Measurements from ENCODE around the gene TRAPPC13. TPM values are rescaled to one million over a fixed set of nuclear protein-coding genes. Genes with fewer than 3 reads are reported as not detected.

Gene TRAPPC13
- total RNA-seq (2012; rRNA removed) = 17.2 and 26.7 TPM in 2 replicates
- polyA plus RNA-seq (2012; rRNA removed) = 9.6 and 10.1 TPM in 2 replicates
- polyA plus RNA-seq (2012; cell fraction: cytosol; rRNA removed) = 1.1 and 1.7 TPM in 2 replicates
- polyA plus RNA-seq (2012; cell fraction: nucleus; rRNA removed; ENCODE audit: low replicate concordance) = 2.7 and 25.9 TPM in 2 replicates
- percentile 70 among the genes with signal in this experiment for Bru-seq, nascent RNA
- BruChase-seq, experiment 1, labeled RNA remaining after a 6-hour chase = percentile 82 among the genes with signal in this experiment
- percentile 76 among the genes with signal in this experiment for BruChase-seq, experiment 2, labeled RNA remaining after a 2-hour chase
- long read RNA-seq, partial matches to known transcripts = 2 of 11 reads
- long read RNA-seq, other reads (novel, unspliced or antisense) = 5 of 11 reads

- no peaks in the 10 kb centered on the region for H3K27me3 ChIP-seq (ENCODE audit: control insufficient read depth, insufficient read depth, low read length)
- H4K5ac ChIP-seq (ENCODE audit: low read depth, low read length) = peak within 1 kb of the TSS; percentile 93
- peak within 1 kb of the TSS; percentile 85 for H3K27ac ChIP-seq (ENCODE audit: insufficient read depth, low read length)
- H3K4me1 ChIP-seq (ENCODE audit: control insufficient read depth, insufficient read depth, low read length) = no peaks in the 10 kb centered on the region
- H3K4me3 ChIP-seq (ENCODE audit: insufficient read depth, low read depth, low read length) = peak within 1 kb of the TSS; percentile 77
- H2AK5ac ChIP-seq (ENCODE audit: low read depth, low read length) = peak within 1 kb of the TSS; percentile 65
- WGBS, 2 experiments (ENCODE audit: extremely low coverage in 2 of 2, insufficient read length in 1 of 2) = 0% methylated on average over 14 of the region's 36 CpGs; no CpG with 5 or more reads in 1 of the 2 experiments
- BruUV-seq (replicated peaks) = TSS peak; percentile 64
- H3K23ac ChIP-seq (ENCODE audit: low read depth, low read length) = peak within 1 kb of the TSS; percentile 94
- ChIA-PET POLR2A (ENCODE audit: unreplicated experiment) (no interaction called here), CTCF (no interaction called here)
- peak within 1 kb of the TSS; percentile 79 for H3K18ac ChIP-seq (ENCODE audit: low read depth, low read length)
- no peaks in the 10 kb centered on the region; the same call in 1 of the 2 replicates for H3K36me3 ChIP-seq (ENCODE audit: control insufficient read depth, insufficient read depth, low read length)
- H2BK20ac ChIP-seq (ENCODE audit: low read depth, low read length) = peak within 1 kb of the TSS; percentile 55; the same call in 1 of the 2 replicates
- H2BK15ac ChIP-seq (ENCODE audit: low read depth, low read length) = peak within 1 kb of the TSS; percentile 53
- H3K4me2 ChIP-seq (ENCODE audit: low read depth, low read length) = peak within 1 kb of the TSS; percentile 98
- H3K4ac ChIP-seq (ENCODE audit: low read depth, low read length) = peak within 1 kb of the TSS; percentile 87
- peak within 1 kb of the TSS; percentile 96 for H3K56ac ChIP-seq (ENCODE audit: extremely low read depth, insufficient read depth, low read length)
- peak within 1 kb of the TSS; percentile 95 for H3K9ac ChIP-seq (ENCODE audit: low read depth, low read length)
- H2BK120ac ChIP-seq (ENCODE audit: low read depth, low read length) = peak within 1 kb of the TSS; percentile 61
- dilution Hi-C loops (cut with HindIII; ENCODE audit: low sequenced_read_pairs, unreplicated experiment) (no loop called here), in situ Hi-C loops (cut with MboI; ENCODE audit: low sequenced_read_pairs) (no loop called here), intact Hi-C loops (cut with micrococcal nuclease) (loop anchor here (2.0 to 10.0 kb wide), 3 partner anchors 96 to 520 kb away; partner anchors contain the start of genes ERBIN and SREK1)
- H4K8ac ChIP-seq (ENCODE audit: low read depth in 2 of 2, low read length in 2 of 2) = peak within 1 kb of the TSS; percentile 88 to 99
- peak within 1 kb of the TSS; percentile 97 for H2BK5ac ChIP-seq (ENCODE audit: low read depth, low read length, poor library complexity, severe bottlenecking)
- DNase-seq (peak; percentile 85), ATAC-seq (ENCODE audit: low read depth) (peak; percentile 79)
- H4K91ac ChIP-seq (ENCODE audit: insufficient read depth, low read depth, low read length) = peak within 1 kb of the TSS; percentile 87
- H3K14ac ChIP-seq (replicated peaks; ENCODE audit: low read depth, low read length) = peak within 1 kb of the TSS; percentile 96
- 0 out of 2 replicates have a peak, but pooled peaks cover 7% of the 10 kb centered on the region for H4K20me1 ChIP-seq (ENCODE audit: insufficient read depth, low read length)
- peak within 1 kb of the TSS; percentile 93 for H2AK9ac ChIP-seq (replicated peaks; ENCODE audit: low read depth, low read length, poor library complexity)
- peak within 1 kb of the TSS; percentile 100 for H2AFZ ChIP-seq (replicated peaks; ENCODE audit: low read length, poor library complexity)
- H3K79me1 ChIP-seq (ENCODE audit: low read depth in 1 of 2, low read length in 2 of 2) = peaks cover 11 to 51% of the 10 kb centered on the region in 2 experiments
- H3K9me3 ChIP-seq (ENCODE audit: control insufficient read depth, insufficient read depth, low read length) = no peaks in the 10 kb centered on the region
- H3K9me1 ChIP-seq (ENCODE audit: insufficient read depth, low read length) = peaks cover 3% of the 10 kb centered on the region; the same call in 1 of the 2 replicates
- TF ChIP-seq NFE2L2 (IDR thresholded peaks at IDR 0.05; ENCODE audit: low read depth, low read length) (no peak), POLR2A (IDR thresholded peaks at IDR 0.05; ENCODE audit: low read depth, low read length) (peak; percentile 50; the same call in 1 of the 2 replicates), ELK1 (IDR thresholded peaks at IDR 0.05; ENCODE audit: borderline replicate concordance, low read depth, low read length) (no peak), MAZ (IDR thresholded peaks at IDR 0.05; ENCODE audit: borderline replicate concordance, low read depth, low read length) (peak; percentile 45; the same call in 1 of the 2 replicates), MXI1 (IDR thresholded peaks at IDR 0.05; ENCODE audit: borderline replicate concordance, low read depth, low read length) (no peak; the same call in 1 of the 2 replicates), USF2 (IDR thresholded peaks at IDR 0.05; ENCODE audit: low read depth, low read length) (no peak), CTCF (conservative IDR thresholded peaks at IDR 0.05; ENCODE audit: low read depth, low read length) (no peak), CEBPB (IDR thresholded peaks at IDR 0.05; ENCODE audit: low read depth, low read length) (no peak), RFX5 (IDR thresholded peaks at IDR 0.05; ENCODE audit: low read depth, low read length) (no peak), CHD1 (IDR thresholded peaks at IDR 0.05; ENCODE audit: low read depth, low read length) (no peak)
Observed at GRCh38 chr5:65624571-65625555, at the start of gene TRAPPC13, which contains the start of gene SHLD3. Gene TRAPPC13 (plus strand): TSS chr5:65625027. CDS start chr5:65625061, 34 bp downstream. Gene SHLD3 (plus strand): TSS chr5:65625027. CDS start chr5:65629588, 4,561 bp downstream.
